GM19372 (cell line): ENCODE measurements around the gene RAC3.

ENCODE experiments used
- ATAC-seq: cut with Tn5 transposase; IDR thresholded peaks from one replicate; pipeline ENCODE4 v1.9.1; 2021; ENCODE audit warnings: mild to moderate bottlenecking, low read depth, moderate library complexity; ENCODE audit not compliant: unreplicated experiment

The RAC3 gene

GRCh38 chr17:82022310-82022980 lies 9.0 kb upstream of the RAC3 start, which contains the start of gene CENPX:
TSS of gene CENPX (minus strand) at chr17:82022878. CDS start at chr17:82022861, 17 bp downstream.
- ATAC-seq, result no peak

- peak; percentile 84 for ATAC-seq
Observed at GRCh38 chr17:82022981-82023446, 8.5 kb upstream of the RAC3 start, which contains the start of gene LRRC45. TSS of gene LRRC45 (plus strand) at chr17:82023305. CDS start at chr17:82023644, 339 bp downstream.

GRCh38 chr17:82023447-82024241 lies 7.8 kb upstream of the RAC3 start:
- ATAC-seq, result no peak

GRCh38 chr17:82024859-82025258 lies 6.6 kb upstream of the RAC3 start:
- ATAC-seq, result no peak

- no peak for ATAC-seq
Observed at GRCh38 chr17:82025401-82026107, 5.9 kb upstream of the RAC3 start.

- no peak for ATAC-seq
Observed at GRCh38 chr17:82028246-82028645, 3.2 kb upstream of the RAC3 start.

GRCh38 chr17:82028966-82029365 lies 2.5 kb upstream of the RAC3 start:
- ATAC-seq, result no peak

- no peak for ATAC-seq
Observed at GRCh38 chr17:82029391-82029790, 2.1 kb upstream of the RAC3 start.

- no peak for ATAC-seq
Observed at GRCh38 chr17:82029990-82030469, 1.4 kb upstream of the RAC3 start.

- ATAC-seq, result no peak
Observed at GRCh38 chr17:82030470-82031302, 792 bp upstream of the RAC3 start.

- ATAC-seq, result no peak
Observed at GRCh38 chr17:82031885-82032627, 578 bp downstream of the RAC3 start.

GRCh38 chr17:82033359-82034085 lies 2.0 kb downstream of the RAC3 start:
- ATAC-seq, result no peak

GRCh38 chr17:82034371-82035011 lies 3.0 kb downstream of the RAC3 start:
- no peak for ATAC-seq

GRCh38 chr17:82035488-82035887 lies 4.0 kb downstream of the RAC3 start:
- ATAC-seq, result no peak

GRCh38 chr17:82035956-82036633 lies 4.6 kb downstream of the RAC3 start:
- no peak for ATAC-seq

GRCh38 chr17:82036634-82037091 lies 5.2 kb downstream of the RAC3 start:
- ATAC-seq, result no peak

GRCh38 chr17:82037092-82037888 lies 5.8 kb downstream of the RAC3 start, which contains the start of gene DCXR:
TSS of gene DCXR (minus strand) at chr17:82037697. CDS start at chr17:82037682, 15 bp downstream.
- peak; percentile 85 for ATAC-seq
